DMS153 treated with DMSO at 0.1 percent for 48 hours (cell line): ENCODE measurements around the gene ZDHHC12.
"Not testable (repeated sequence)": the region's sequence is repeated elsewhere in the genome, so short reads cannot be mapped to it uniquely, and the experiment has no call there.

Experiments
- DNase-seq: peaks from one replicate; lab custom pipeline; 2025; ENCODE audit not compliant: unreplicated experiment; lab: John Stamatoyannopoulos, UW

Gene ZDHHC12

GRCh38 chr9:128712451-128713410, 11.2 kb downstream of the ZDHHC12 start:
- DNase-seq = no peak

DNA sequence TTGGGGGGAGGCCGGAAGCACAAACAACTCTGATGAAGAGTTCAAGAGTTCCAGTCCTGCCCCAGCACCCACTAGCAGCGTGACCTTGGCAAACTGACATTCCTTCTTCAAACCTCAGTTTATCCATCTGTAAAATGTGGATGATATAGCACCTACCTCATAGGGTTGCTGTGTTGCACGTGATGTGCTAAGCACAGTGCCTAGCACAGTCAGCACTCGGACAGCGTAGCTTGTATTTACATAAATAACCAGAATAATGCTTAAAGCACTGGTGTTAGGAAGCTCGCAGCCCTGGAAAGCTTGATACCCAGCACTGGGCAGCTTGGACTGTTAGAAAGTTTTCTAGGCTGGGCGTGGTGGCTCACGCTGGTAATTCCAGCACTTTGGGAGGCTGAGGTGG, 16.5 kb downstream of the ZDHHC12 start:
- DNase-seq = no peak

- DNase-seq = no peak
Observed at GRCh38 chr9:128706671-128707381, 17.1 kb downstream of the ZDHHC12 start.

DNA sequence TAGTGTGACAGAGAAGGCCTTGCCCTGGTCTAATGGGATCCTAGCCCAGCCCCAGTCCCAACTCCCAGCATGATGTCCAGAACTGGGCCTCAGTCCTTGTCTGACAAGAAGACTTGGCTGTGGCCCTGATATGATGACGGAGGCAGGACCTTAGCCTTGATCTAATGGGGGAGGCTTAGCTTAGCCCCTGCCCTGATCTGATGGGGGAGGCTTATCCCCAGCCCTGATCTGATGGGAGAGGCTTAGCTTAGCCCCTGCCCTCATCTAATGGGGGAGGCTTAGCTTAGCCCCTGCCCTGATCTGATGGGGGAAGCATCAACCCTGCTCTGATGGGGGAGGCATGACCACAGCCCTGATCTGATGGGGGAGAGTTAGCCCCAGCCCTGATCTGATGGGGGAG, 17.9 kb downstream of the ZDHHC12 start:
- DNase-seq = no peak

DNA sequence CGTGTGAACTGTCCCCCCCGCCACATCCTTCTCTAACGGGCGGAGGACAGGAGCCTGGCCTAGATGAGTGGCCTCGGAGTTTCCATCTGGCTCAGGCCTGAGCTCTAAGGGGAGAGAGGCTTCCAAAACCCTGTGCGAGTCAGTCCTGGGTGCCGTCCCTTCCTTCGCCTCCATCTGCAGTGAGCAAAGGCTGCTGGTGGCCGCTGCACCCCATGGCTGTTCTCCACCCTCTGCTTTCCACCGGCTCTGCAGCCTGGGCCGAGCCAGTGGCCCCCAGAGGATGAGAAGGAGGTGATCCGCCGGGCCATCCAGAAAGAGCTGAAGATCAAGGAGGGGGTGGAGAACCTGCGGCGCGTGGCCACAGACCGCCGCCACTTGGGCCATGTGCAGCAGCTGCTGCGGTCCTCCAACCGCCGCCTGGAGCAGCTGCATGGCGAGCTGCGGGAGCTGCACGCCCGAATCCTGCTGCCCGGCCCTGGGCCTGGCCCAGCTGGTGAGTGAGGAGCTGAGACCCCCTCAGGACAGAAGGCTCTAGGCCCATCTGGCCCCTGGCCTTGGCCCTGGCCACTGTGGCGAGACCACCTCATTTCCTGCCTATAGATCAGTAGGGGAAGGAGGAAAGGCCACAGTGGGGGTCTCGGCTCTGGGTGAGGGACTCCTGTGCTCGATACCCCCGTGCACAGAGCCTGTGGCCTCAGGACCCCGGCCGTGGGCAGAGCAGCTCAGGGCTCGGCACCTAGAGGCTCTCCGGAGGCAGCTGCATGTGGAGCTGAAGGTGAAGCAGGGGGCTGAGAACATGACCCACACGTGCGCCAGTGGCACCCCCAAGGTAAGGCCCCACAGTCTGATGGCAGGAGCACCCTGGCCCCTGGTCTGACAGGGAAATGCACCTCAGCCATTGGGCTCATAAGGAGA, 18.6 kb downstream of the ZDHHC12 start:
- DNase-seq = no peak

DNA sequence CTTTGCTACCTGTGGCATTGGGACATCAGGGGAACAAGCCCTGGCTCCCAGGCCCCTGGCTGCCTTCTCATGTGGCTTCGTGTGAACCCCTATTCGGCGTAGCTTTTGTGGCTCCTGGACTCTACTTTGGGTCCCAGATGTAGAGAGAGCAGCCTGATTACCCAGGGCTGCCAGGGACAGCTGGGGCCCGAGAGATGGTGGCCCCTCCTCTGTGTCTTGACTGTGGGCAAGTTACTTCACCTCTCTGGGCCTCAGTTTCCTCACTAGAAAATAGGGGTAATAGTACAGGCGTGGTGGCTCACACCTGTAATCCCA, 19.6 kb downstream of the ZDHHC12 start:
- no peak for DNase-seq

GRCh38 chr9:128703616-128704355, 20.1 kb downstream of the ZDHHC12 start:
- no peak for DNase-seq

- DNase-seq = no peak
Observed at GRCh38 chr9:128702949-128703615, 20.8 kb downstream of the ZDHHC12 start.

GRCh38 chr9:128702445-128702948, 21.4 kb downstream of the ZDHHC12 start, which contains the start of gene PKN3:
Gene PKN3 (plus strand): TSS chr9:128702503. CDS start chr9:128702916, 413 bp downstream.
- peak; percentile 67 for DNase-seq

DNA sequence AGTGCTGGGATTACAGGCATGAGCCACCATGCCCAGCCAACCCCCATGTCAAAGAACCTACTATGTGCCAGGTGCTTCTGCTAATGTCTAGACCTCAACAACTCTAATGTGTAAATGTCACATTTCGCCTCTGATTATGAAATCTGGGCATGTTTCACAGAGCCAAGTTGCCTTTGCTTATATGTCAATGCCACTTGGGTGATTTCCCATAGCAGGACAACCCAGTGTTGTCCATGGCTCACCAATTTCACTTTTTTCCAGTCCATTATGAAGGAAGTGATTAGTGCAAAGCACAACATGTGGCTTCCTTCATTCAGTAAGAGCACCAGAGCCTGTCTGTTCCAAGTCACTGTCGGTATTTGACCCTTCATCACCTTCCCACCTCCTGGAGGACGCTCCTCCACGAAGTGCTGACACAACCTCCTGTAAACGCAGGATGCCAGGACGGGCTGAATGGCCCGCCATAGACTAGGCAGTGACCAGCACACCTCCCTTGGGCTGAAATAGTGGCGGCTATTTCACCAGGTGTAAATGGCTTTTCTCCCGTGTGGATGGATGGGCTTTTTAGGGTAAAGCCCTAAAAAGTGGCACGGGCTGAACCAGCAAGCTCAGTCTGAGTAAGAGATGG, 22.6 kb downstream of the ZDHHC12 start:
- DNase-seq = no peak

- DNase-seq = not testable (repeated sequence)
Observed at GRCh38 chr9:128699096-128699795, 24.7 kb downstream of the ZDHHC12 start.

- DNase-seq = no peak
Observed at GRCh38 chr9:128696923-128697707, 26.8 kb downstream of the ZDHHC12 start.

GRCh38 chr9:128694344-128694743, 29.6 kb downstream of the ZDHHC12 start:
- no peak for DNase-seq

DNA sequence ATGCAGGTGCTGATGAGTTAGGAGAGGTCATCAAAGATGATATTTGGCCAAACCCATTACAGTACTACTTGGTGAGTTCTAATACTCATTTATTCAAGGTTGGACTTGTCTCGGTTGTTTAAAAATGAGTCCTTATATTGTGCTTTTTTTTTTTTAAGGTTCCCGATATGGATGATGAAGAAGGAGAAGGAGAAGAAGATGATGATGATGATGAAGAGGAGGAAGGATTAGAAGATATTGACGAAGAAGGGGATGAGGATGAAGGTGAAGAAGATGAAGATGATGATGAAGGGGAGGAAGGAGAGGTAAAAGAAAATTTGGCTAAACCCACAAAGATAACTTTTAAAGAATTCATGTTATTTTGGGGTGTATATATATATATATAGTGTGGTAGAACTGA, 30.2 kb downstream of the ZDHHC12 start:
- DNase-seq = not testable (repeated sequence)

DNA sequence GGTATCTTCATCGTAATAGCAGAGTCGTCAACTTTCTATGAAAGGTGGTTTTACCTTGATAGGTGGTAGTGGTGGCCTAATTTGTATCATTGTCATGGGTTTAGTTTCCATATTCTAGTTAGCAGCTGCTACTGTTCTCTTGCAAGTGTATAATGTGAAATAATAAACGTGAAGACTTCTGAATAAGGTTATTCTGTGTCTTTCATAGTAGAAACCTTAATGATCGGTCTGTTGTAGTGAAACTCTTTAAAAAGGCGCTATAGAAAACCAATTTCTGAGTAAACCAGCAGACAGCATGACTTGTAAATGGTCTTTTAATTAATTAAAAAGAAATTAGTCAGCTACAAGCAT, 33.3 kb downstream of the ZDHHC12 start:
- no peak for DNase-seq

- no peak for DNase-seq
Observed at GRCh38 chr9:128689820-128690683, 33.9 kb downstream of the ZDHHC12 start.

GRCh38 chr9:128689293-128689774, 34.6 kb downstream of the ZDHHC12 start:
- no peak for DNase-seq
